CD4-positive, alpha-beta T cell (primary cell): Measurements from ENCODE around the gene ASTN2. TPM values are rescaled to one million over a fixed set of nuclear protein-coding genes. Genes with fewer than 3 reads are reported as not detected.

Experiments
- ATAC-seq: fragments of 200-7000 bp; cut with Tn5 transposase; one replicate; pipeline ENCODE4 v1.10.0; 2022; ENCODE audit warnings: mild to moderate bottlenecking; ENCODE audit not compliant: poor library complexity
- CTCF ChIA-PET: fragments of 350-600 bp; sonication (Branson Sonifier 250); formaldehyde crosslinking; loops from one replicate; lab custom pipeline; 2021; ENCODE audit warnings: antibody characterized with exemption, inconsistent platforms; lab: Charles Lee
- POLR2A ChIA-PET: fragments of 350-600 bp; sonication (Branson Sonifier 250); formaldehyde crosslinking; loops from one replicate; lab custom pipeline; 2021; ENCODE audit warnings: antibody characterized with exemption, inconsistent platforms; lab: Charles Lee
- DNase-seq, 14 experiments: peaks; one replicate each; pipeline ENCODE4 v3.0.0-alpha.2; 2013 to 2020; ENCODE audit warnings: mixed read lengths in 2 of 14
- H3K27ac ChIP-seq, 2 donors: one replicate each; pipeline versions ENCODE4 v1.5.1 to v1.7.0; 2013; ENCODE audit warnings: low read length in 2 of 2, low read depth in 1 of 2, mild to moderate bottlenecking in 1 of 2
- H3K27me3 ChIP-seq, 2 experiments: 1 replicate in 1 of 2; 2 replicates in 1 of 2; pipeline versions ENCODE4 v1.6.1 to v1.7.0; 2013; ENCODE audit warnings: low read length in 2 of 2, control low read depth in 1 of 2, mild to moderate bottlenecking in 1 of 2, moderate library complexity in 1 of 2; ENCODE audit not compliant: insufficient read depth in 2 of 2, control insufficient read depth in 1 of 2
- H3K36me3 ChIP-seq: one replicate; pipeline ENCODE4 v1.6.1; 2013; ENCODE audit warnings: low read length, control low read depth; ENCODE audit not compliant: insufficient read depth
- H3K4me1 ChIP-seq: one replicate; pipeline ENCODE4 v1.6.1; 2013; ENCODE audit warnings: low read length, control low read depth; ENCODE audit not compliant: insufficient read depth
- H3K4me3 ChIP-seq: one replicate; pipeline ENCODE4 v1.5.1; 2013; ENCODE audit warnings: mild to moderate bottlenecking, low read length, moderate library complexity
- H3K9me3 ChIP-seq, 2 experiments: 1 replicate in 1 of 2; 2 replicates in 1 of 2; pipeline versions ENCODE4 v1.6.1 to v1.7.0; 2013; ENCODE audit warnings: low read length in 2 of 2, mild to moderate bottlenecking in 2 of 2, control low read depth in 1 of 2, moderate library complexity in 1 of 2; ENCODE audit not compliant: control insufficient read depth in 1 of 2, insufficient read depth in 1 of 2
- H3K27ac Mint-ChIP-seq: one replicate; pipeline ENCODE4 v1.8.0; 2020; ENCODE audit warnings: mixed read lengths
- H3K27me3 Mint-ChIP-seq: one replicate; pipeline ENCODE4 v1.8.0; 2021; ENCODE audit warnings: mixed read lengths
- H3K36me3 Mint-ChIP-seq: one replicate; pipeline ENCODE4 v1.8.0; 2021; ENCODE audit warnings: low read depth, mixed read lengths
- H3K4me1 Mint-ChIP-seq: one replicate; pipeline ENCODE4 v1.8.0; 2021; ENCODE audit warnings: low read depth, mixed read lengths
- H3K4me3 Mint-ChIP-seq: one replicate; pipeline ENCODE4 v1.8.0; 2020; ENCODE audit warnings: mild to moderate bottlenecking, mixed read lengths
- H3K9me3 Mint-ChIP-seq: one replicate; pipeline ENCODE4 v1.8.0; 2020; ENCODE audit warnings: mixed read lengths
- intact Hi-C, 2 experiments: fragments of 100-400 bp; cut with DNase I in 1 of 2; cut with micrococcal nuclease in 1 of 2; formaldehyde crosslinking; loops; one replicate each; pipeline versions ENCODE4 v1.15.1 to v1.9.0; 2023 to 2025; cut with DNase I, micrococcal nuclease
- total RNA-seq, 174 experiments: library from RNA in 2 of 174; stranded (reverse) in 2 of 174; gene quantifications; one replicate each; pipeline ENCODE4 v1.2.3 and lab custom pipeline; 2021 to 2026
- TF ChIP-seq, protein P1 (sequence below): fragments of 200-600 bp; IDR thresholded peaks from one replicate; pipeline ENCODE4 v1.8.0; 2022; ENCODE audit warnings: antibody characterized with exemption, mild to moderate bottlenecking

The ASTN2 gene
- total RNA-seq, 2 experiments from 2014 or later = 2.3 to 2.4 TPM

GRCh38 chr9:117122102-117122501 lies 292.8 kb downstream of the ASTN2 start:
- CTCF ChIA-PET = no interaction called here
- TF ChIP-seq, protein P1, sequence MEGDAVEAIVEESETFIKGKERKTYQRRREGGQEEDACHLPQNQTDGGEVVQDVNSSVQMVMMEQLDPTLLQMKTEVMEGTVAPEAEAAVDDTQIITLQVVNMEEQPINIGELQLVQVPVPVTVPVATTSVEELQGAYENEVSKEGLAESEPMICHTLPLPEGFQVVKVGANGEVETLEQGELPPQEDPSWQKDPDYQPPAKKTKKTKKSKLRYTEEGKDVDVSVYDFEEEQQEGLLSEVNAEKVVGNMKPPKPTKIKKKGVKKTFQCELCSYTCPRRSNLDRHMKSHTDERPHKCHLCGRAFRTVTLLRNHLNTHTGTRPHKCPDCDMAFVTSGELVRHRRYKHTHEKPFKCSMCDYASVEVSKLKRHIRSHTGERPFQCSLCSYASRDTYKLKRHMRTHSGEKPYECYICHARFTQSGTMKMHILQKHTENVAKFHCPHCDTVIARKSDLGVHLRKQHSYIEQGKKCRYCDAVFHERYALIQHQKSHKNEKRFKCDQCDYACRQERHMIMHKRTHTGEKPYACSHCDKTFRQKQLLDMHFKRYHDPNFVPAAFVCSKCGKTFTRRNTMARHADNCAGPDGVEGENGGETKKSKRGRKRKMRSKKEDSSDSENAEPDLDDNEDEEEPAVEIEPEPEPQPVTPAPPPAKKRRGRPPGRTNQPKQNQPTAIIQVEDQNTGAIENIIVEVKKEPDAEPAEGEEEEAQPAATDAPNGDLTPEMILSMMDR = no peak
- H3K9me3 Mint-ChIP-seq = peaks cover 4% of the 10 kb centered on the region

GRCh38 chr9:117121316-117121715 lies 293.5 kb downstream of the ASTN2 start:
- Mint-ChIP-seq H3K9me3 (peaks cover 6% of the 10 kb centered on the region), H3K4me3 (no peak overlapping the region), H3K27ac (no peak overlapping the region), H3K4me1 (no peaks in the 10 kb centered on the region), H3K36me3 (no peaks in the 10 kb centered on the region), H3K27me3 (no peaks in the 10 kb centered on the region)
- ChIA-PET CTCF (no interaction called here), POLR2A (no interaction called here)
- H3K36me3 ChIP-seq = no peaks in the 10 kb centered on the region
- ATAC-seq (no peak), DNase-seq (no peak)
- H3K4me3 ChIP-seq = no peak overlapping the region
- no peaks in the 10 kb centered on the region for H3K9me3 ChIP-seq
- TF ChIP-seq, protein P1 = no peak
- H3K27me3 ChIP-seq = no peaks in the 10 kb centered on the region
- no peak overlapping the region for H3K27ac ChIP-seq
- intact Hi-C loops = no loop called here
- H3K4me1 ChIP-seq = no peaks in the 10 kb centered on the region

More at GRCh38 chr9:117122102-117122501, 292.8 kb downstream of the ASTN2 start:
- ATAC-seq (no peak), DNase-seq (no peak)
- H3K27me3 Mint-ChIP-seq = no peaks in the 10 kb centered on the region
- Histone ChIP-seq H3K36me3 (no peaks in the 10 kb centered on the region), H3K4me1 (no peaks in the 10 kb centered on the region), H3K4me3 (no peak overlapping the region), H3K27me3 (no peaks in the 10 kb centered on the region), H3K9me3 (no peaks in the 10 kb centered on the region), H3K27ac (no peak overlapping the region)
- H3K36me3 Mint-ChIP-seq = no peaks in the 10 kb centered on the region
- no peak overlapping the region for H3K27ac Mint-ChIP-seq
- no peak overlapping the region for H3K4me3 Mint-ChIP-seq
- POLR2A ChIA-PET = no interaction called here
- intact Hi-C loops = no loop called here
- no peaks in the 10 kb centered on the region for H3K4me1 Mint-ChIP-seq

DNA sequence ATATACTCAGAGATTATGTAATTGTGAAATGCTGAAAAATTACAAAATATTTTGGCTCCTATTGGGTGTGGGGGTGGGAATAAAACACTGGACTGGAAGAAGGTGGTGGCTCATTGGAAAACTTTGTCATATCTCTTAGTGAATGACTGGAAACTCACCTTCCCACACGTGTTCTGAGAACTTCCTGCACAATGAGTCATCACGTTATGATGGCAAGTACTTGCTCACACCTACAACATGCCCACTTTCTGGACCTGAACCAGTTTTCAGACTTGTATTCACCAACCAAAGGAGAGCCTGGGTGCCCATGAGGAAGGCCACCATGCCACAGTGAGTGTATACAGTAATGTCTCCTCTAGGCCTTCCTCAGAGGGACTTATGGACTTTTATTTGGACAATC lies 294.8 kb downstream of the ASTN2 start:
- Mint-ChIP-seq H3K27ac (no peak overlapping the region), H3K4me3 (no peak overlapping the region), H3K27me3 (no peaks in the 10 kb centered on the region), H3K36me3 (no peaks in the 10 kb centered on the region), H3K9me3 (peaks cover 10% of the 10 kb centered on the region), H3K4me1 (no peaks in the 10 kb centered on the region)
- ATAC-seq (no peak), DNase-seq (no peak)
- Histone ChIP-seq H3K36me3 (no peaks in the 10 kb centered on the region), H3K4me3 (no peak overlapping the region), H3K27ac (no peak overlapping the region), H3K9me3 (no peaks in the 10 kb centered on the region), H3K4me1 (no peaks in the 10 kb centered on the region), H3K27me3 (no peaks in the 10 kb centered on the region)
- CTCF ChIA-PET = no interaction called here
- intact Hi-C loops = no loop called here
- TF ChIP-seq, protein P1 = no peak
- POLR2A ChIA-PET = no interaction called here
